Endothelial cell of umbilical vein (primary cell): Measurements from ENCODE around the gene BSG. TPM values are rescaled to one million over a fixed set of nuclear protein-coding genes. Genes with fewer than 3 reads are reported as not detected.

Experiments used
- BruUV-seq: library from RNA; stranded (reverse); fragments of 400-500 nt; replicated peaks from 2 replicates; lab custom pipeline; 2021; lab: Mats Ljungman, UMichigan
- CTCF ChIA-PET: fragments of 300-600, 350-600 bp; sonication (Branson Sonifier 250); formaldehyde crosslinking; loops from one replicate; lab custom pipeline; 2021; ENCODE audit warnings: antibody characterized with exemption, inconsistent platforms; lab: Charles Lee
- POLR2A ChIA-PET: fragments of 300-600, 350-600 bp; sonication (Branson Sonifier 250); formaldehyde crosslinking; loops from one replicate; lab custom pipeline; 2021; ENCODE audit warnings: antibody characterized with exemption, inconsistent platforms; lab: Charles Lee
- DNase-seq: peaks from one replicate; pipeline ENCODE4 v3.0.0-alpha.2; 2011; ENCODE audit warnings: low read depth, low spot score
- FAIRE-seq: peaks from 2 replicates; lab custom pipeline; 2011; peaks lifted over from hg19 to GRCh38; lab: Jason Lieb, UNC
- H2AFZ ChIP-seq: 2 replicates; pipeline ENCODE4 v1.6.0; 2012; ENCODE audit warnings: low read depth, low read length, control low read depth, inconsistent platforms
- H3K27ac ChIP-seq: 2 replicates; pipeline ENCODE4 v1.5.1; 2011; ENCODE audit warnings: low read depth, mild to moderate bottlenecking, control low read depth, low read length, moderate library complexity; ENCODE audit not compliant: insufficient read depth
- H3K27me3 ChIP-seq, 2 experiments: 2 replicates each; pipeline versions ENCODE4 v1.6.0 to v1.6.1; 2011; ENCODE audit warnings: low read length in 2 of 2, mixed read lengths in 1 of 2; ENCODE audit not compliant: control insufficient read depth in 2 of 2, insufficient read depth in 2 of 2
- H3K36me3 ChIP-seq, 2 experiments: 2 replicates in 1 of 2; 3 replicates in 1 of 2; pipeline ENCODE4 v1.5.1; 2011; ENCODE audit warnings: low read length in 2 of 2, mild to moderate bottlenecking in 1 of 2, moderate library complexity in 1 of 2; ENCODE audit not compliant: control insufficient read depth in 2 of 2, insufficient read depth in 2 of 2; ENCODE audit errors: extremely low read depth in 1 of 2
- H3K4me1 ChIP-seq: 3 replicates; pipeline ENCODE4 v1.5.1; 2011; ENCODE audit warnings: mild to moderate bottlenecking, low read length; ENCODE audit not compliant: control insufficient read depth, insufficient read depth; ENCODE audit errors: extremely low read depth
- H3K4me2 ChIP-seq: 2 replicates; pipeline ENCODE4 v1.6.1; 2011; ENCODE audit warnings: low read length, control low read depth, mixed read lengths; ENCODE audit not compliant: insufficient read depth
- H3K4me3 ChIP-seq, 3 experiments: fragments of 200-600 bp in 1 of 3; sonication (generic), shearing (Covaris generic) in 1 of 3; replicated peaks in 1 of 3; 2 replicates each; pipeline ENCODE4 v1.5.1; 2011 to 2016; ENCODE audit warnings: control low read depth in 3 of 3, low read length in 3 of 3, mild to moderate bottlenecking in 2 of 3, inconsistent platforms in 1 of 3, low read depth in 1 of 3, moderate library complexity in 1 of 3; ENCODE audit not compliant: insufficient read depth in 1 of 3
- H3K79me2 ChIP-seq: 2 replicates; pipeline ENCODE4 v1.6.0; 2012; ENCODE audit warnings: low read length, inconsistent platforms; ENCODE audit not compliant: control insufficient read depth, insufficient read depth
- H3K9ac ChIP-seq: replicated peaks from 2 replicates; pipeline ENCODE3; 2011; ENCODE audit warnings: low read length, control low read depth; ENCODE audit not compliant: insufficient read depth; ENCODE audit errors: extremely low read depth
- H3K9me1 ChIP-seq: replicated peaks from 3 replicates; pipeline ENCODE4 v1.6.0; 2011; ENCODE audit warnings: mild to moderate bottlenecking, low read length; ENCODE audit not compliant: control insufficient read depth, insufficient read depth; ENCODE audit errors: extremely low read depth
- H3K9me3 ChIP-seq: replicated peaks from 2 replicates; pipeline ENCODE4 v1.5.1; 2012; ENCODE audit warnings: low read length, inconsistent platforms; ENCODE audit not compliant: control insufficient read depth, insufficient read depth
- H4K20me1 ChIP-seq: replicated peaks from 2 replicates; pipeline ENCODE3; 2011; ENCODE audit warnings: mild to moderate bottlenecking, low read length; ENCODE audit not compliant: control insufficient read depth, insufficient read depth; ENCODE audit errors: extremely low read depth
- EZH2 ChIP-seq: IDR thresholded peaks from 2 replicates; pipeline ENCODE4 v1.6.1; 2012; ENCODE audit warnings: borderline replicate concordance, low read depth, mild to moderate bottlenecking, moderate library complexity, low read length, inconsistent platforms; ENCODE audit not compliant: severe bottlenecking
- FOS ChIP-seq: IDR thresholded peaks from 2 replicates; pipeline ENCODE4 v1.6.1; 2011; ENCODE audit warnings: mild to moderate bottlenecking, low read length, moderate library complexity, borderline replicate concordance; ENCODE audit not compliant: insufficient read depth
- GATA2 ChIP-seq: IDR thresholded peaks from 2 replicates; pipeline ENCODE4 v1.7.0; 2011; ENCODE audit warnings: low read depth, mild to moderate bottlenecking, moderate library complexity, mixed read lengths, low read length; ENCODE audit not compliant: insufficient read length, insufficient read depth
- JUN ChIP-seq: IDR thresholded peaks from 2 replicates; pipeline ENCODE4 v1.6.1; 2011; ENCODE audit warnings: borderline replicate concordance, low read depth; ENCODE audit not compliant: insufficient read length, insufficient read depth
- MYC ChIP-seq: IDR thresholded peaks from one replicate; pipeline ENCODE4 v1.6.1; 2011; ENCODE audit warnings: mild to moderate bottlenecking, low read depth, low read length
- POLR2A ChIP-seq: IDR thresholded peaks from 2 replicates; pipeline ENCODE4 v1.6.1; 2012; ENCODE audit warnings: low read depth, mild to moderate bottlenecking, control low read depth, low read length
- POLR2AphosphoS5 ChIP-seq: IDR thresholded peaks from 2 replicates; pipeline ENCODE4 v1.6.1; 2012; ENCODE audit warnings: low read depth, mild to moderate bottlenecking, control low read depth, low read length, moderate library complexity; ENCODE audit not compliant: insufficient read depth
- dilution Hi-C: fragments of 300-500 bp; cut with MboI; formaldehyde crosslinking; loops from one replicate; pipeline ENCODE4 v1.15.0; 2019; ENCODE audit warnings: low sequenced_read_pairs; ENCODE audit not compliant: extremely low pct_ligation_motif_present
- intact Hi-C: fragments of 100-400 bp; cut with micrococcal nuclease; formaldehyde crosslinking; loops from one replicate; pipeline ENCODE4 v1.10.0; 2022
- polyA plus RNA-seq, 4 experiments: library from polyadenylated mRNA; depleted of rRNA in 3 of 4; stranded (reverse) in 3 of 4; unstranded in 1 of 4; fragments of >200 nt; gene quantifications; 2 replicates each; pipeline versions ENCODE4 v1.2.1 to v1.2.3, GENCODE V29; 2011 to 2012; ENCODE audit warnings: missing spikeins in 1 of 4
- total RNA-seq: library from RNA; stranded (reverse); gene quantifications from 2 replicates; pipeline ENCODE4 v1.2.3, GENCODE V29; 2021
- TF ChIP-seq, protein P1 (sequence below), 2 donors: IDR thresholded peaks; 1 replicate in 1 of 2; 2 replicates in 1 of 2; pipeline ENCODE4 v1.5.1; 2011; ENCODE audit warnings: low read length in 2 of 2, mild to moderate bottlenecking in 2 of 2, moderate library complexity in 2 of 2, control low read depth in 1 of 2, inconsistent platforms in 1 of 2, low read depth in 1 of 2; ENCODE audit not compliant: insufficient read depth in 1 of 2; ENCODE audit errors: extremely low read depth in 1 of 2
- TF ChIP-seq, protein P2 (sequence below): IDR thresholded peaks from 2 replicates; pipeline ENCODE4 v1.6.1; 2011; ENCODE audit not compliant: insufficient read depth, insufficient read length

BSG gene
- total and polyA plus RNA-seq, 2 donors (not counting 3 experiments of a cell fraction or from before 2014, with no cell fraction given), result 485 to 661 TPM

GRCh38 chr19:524062-524674 is 48.2 kb upstream of the BSG start:
- H3K79me2 ChIP-seq, result no peaks in the 10 kb centered on the region
- no peak overlapping the region for H3K27ac ChIP-seq
- no TSS peak for BruUV-seq
- H3K36me3 ChIP-seq, result no peaks in the 10 kb centered on the region
- H3K4me3 ChIP-seq, result no peak overlapping the region
- ChIA-PET POLR2A (interaction anchor here (0.6 kb wide), 1 partner anchor 424 kb away, joined by 5 read pairs; no protein-coding TSS in a partner anchor), CTCF (interaction anchor here (0.7 to 1.4 kb wide), 2 partner anchors 13 to 29 kb away, joined by 3 to 4 read pairs; no protein-coding TSS in a partner anchor)
- no peaks in the 10 kb centered on the region for H3K4me1 ChIP-seq
- intact Hi-C loops, result no loop called here
- TF ChIP-seq EZH2 (no peak), POLR2AphosphoS5 (no peak), MYC (no peak), JUN (no peak), GATA2 (no peak), POLR2A (no peak), FOS (no peak)
- TF ChIP-seq, protein P1, sequence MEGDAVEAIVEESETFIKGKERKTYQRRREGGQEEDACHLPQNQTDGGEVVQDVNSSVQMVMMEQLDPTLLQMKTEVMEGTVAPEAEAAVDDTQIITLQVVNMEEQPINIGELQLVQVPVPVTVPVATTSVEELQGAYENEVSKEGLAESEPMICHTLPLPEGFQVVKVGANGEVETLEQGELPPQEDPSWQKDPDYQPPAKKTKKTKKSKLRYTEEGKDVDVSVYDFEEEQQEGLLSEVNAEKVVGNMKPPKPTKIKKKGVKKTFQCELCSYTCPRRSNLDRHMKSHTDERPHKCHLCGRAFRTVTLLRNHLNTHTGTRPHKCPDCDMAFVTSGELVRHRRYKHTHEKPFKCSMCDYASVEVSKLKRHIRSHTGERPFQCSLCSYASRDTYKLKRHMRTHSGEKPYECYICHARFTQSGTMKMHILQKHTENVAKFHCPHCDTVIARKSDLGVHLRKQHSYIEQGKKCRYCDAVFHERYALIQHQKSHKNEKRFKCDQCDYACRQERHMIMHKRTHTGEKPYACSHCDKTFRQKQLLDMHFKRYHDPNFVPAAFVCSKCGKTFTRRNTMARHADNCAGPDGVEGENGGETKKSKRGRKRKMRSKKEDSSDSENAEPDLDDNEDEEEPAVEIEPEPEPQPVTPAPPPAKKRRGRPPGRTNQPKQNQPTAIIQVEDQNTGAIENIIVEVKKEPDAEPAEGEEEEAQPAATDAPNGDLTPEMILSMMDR (IDR thresholded peaks at IDR 0.05; ENCODE audit: extremely low read depth in 1 of 2, insufficient read depth in 1 of 2, low read depth in 1 of 2, low read length in 2 of 2), result no peak
- TF ChIP-seq, protein P2, sequence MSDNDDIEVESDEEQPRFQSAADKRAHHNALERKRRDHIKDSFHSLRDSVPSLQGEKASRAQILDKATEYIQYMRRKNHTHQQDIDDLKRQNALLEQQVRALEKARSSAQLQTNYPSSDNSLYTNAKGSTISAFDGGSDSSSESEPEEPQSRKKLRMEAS, result no peak
- FAIRE-seq (no peak), DNase-seq (no peak)
- H3K4me2 ChIP-seq, result no peak overlapping the region
- no peaks in the 10 kb centered on the region for H3K9me1 ChIP-seq
- H3K27me3 ChIP-seq, result peaks cover 0 to 1% of the 10 kb centered on the region in 2 experiments
- H3K9ac ChIP-seq, result no peak overlapping the region
- dilution Hi-C loops, result no loop called here
- H2AFZ ChIP-seq, result no peak overlapping the region
- H4K20me1 ChIP-seq, result no peaks in the 10 kb centered on the region
- H3K9me3 ChIP-seq, result no peaks in the 10 kb centered on the region
